HG02588 (cell line): ENCODE results near the gene ZNF564.
"Not testable (repeated sequence)": the region's sequence is repeated elsewhere in the genome, so short reads cannot be mapped to it uniquely, and the experiment has no call there.

Experiments used
- ATAC-seq: cut with Tn5 transposase; IDR thresholded peaks from one replicate; pipeline ENCODE4 v1.9.1; 2021; ENCODE audit warnings: mild to moderate bottlenecking, moderate library complexity; ENCODE audit not compliant: unreplicated experiment

ZNF564 gene

GRCh38 chr19:12513531-12514061 lies 37.7 kb downstream of the ZNF564 start:
- ATAC-seq = no peak

GRCh38 chr19:12497032-12497431 lies 54.2 kb downstream of the ZNF564 start:
- no peak for ATAC-seq

GRCh38 chr19:12496480-12496879 lies 54.8 kb downstream of the ZNF564 start:
- no peak for ATAC-seq

GRCh38 chr19:12495002-12495802 lies 56.1 kb downstream of the ZNF564 start:
- peak; percentile 94 for ATAC-seq

- no peak for ATAC-seq
Observed at GRCh38 chr19:12494260-12494860, 56.9 kb downstream of the ZNF564 start.

- not testable (repeated sequence) for ATAC-seq
Observed at GRCh38 chr19:12486265-12486783, 65.0 kb downstream of the ZNF564 start.

- ATAC-seq = no peak
Observed at GRCh38 chr19:12485571-12485970, 65.7 kb downstream of the ZNF564 start.

- no peak for ATAC-seq
Observed at GRCh38 chr19:12485052-12485416, 66.2 kb downstream of the ZNF564 start.

- ATAC-seq = peak; percentile 93
Observed at GRCh38 chr19:12484371-12485051, 66.8 kb downstream of the ZNF564 start, which contains the start of gene ZNF709. Gene ZNF709 (minus strand): TSS chr19:12484816. CDS start chr19:12484657, 159 bp downstream.

- no peak for ATAC-seq
Observed at GRCh38 chr19:12484011-12484370, 67.3 kb downstream of the ZNF564 start.

- no peak for ATAC-seq
Observed at GRCh38 chr19:12482509-12482886, 68.8 kb downstream of the ZNF564 start.

- no peak for ATAC-seq
Observed at GRCh38 chr19:12481781-12482508, 69.3 kb downstream of the ZNF564 start.

- no peak for ATAC-seq
Observed at GRCh38 chr19:12478234-12478941, 72.9 kb downstream of the ZNF564 start.
